CD4-positive, CD25-positive, alpha-beta regulatory T cell (primary cell): Measurements from ENCODE around the gene CAPN2. TPM values are rescaled to one million over a fixed set of nuclear protein-coding genes. Genes with fewer than 3 reads are reported as not detected.

ENCODE experiments used
- ATAC-seq, 2 donors: fragments of 150-1000 bp; cut with Tn5 transposase; one replicate each; pipeline ENCODE4 v1.10.0; 2021; ENCODE audit warnings: low read depth in 2 of 2, moderate number of reproducible peaks in 2 of 2, moderate library complexity in 1 of 2
- DNase-seq, 3 donors: peaks; one replicate each; pipeline versions ENCODE4 v3.0.0 to v3.0.0-alpha.2; 2012 to 2022; ENCODE audit warnings: mixed read lengths in 1 of 3
- H3K27ac ChIP-seq: one replicate; pipeline ENCODE4 v1.7.0; 2013; ENCODE audit warnings: mild to moderate bottlenecking, low read length; ENCODE audit not compliant: insufficient read depth, poor library complexity, severe bottlenecking
- H3K27me3 ChIP-seq: one replicate; pipeline ENCODE4 v1.7.0; 2013; ENCODE audit warnings: low read length; ENCODE audit not compliant: control insufficient read depth, insufficient read depth
- H3K36me3 ChIP-seq: one replicate; pipeline ENCODE4 v1.7.0; 2013; ENCODE audit warnings: mild to moderate bottlenecking, low read length, moderate library complexity; ENCODE audit not compliant: control insufficient read depth, insufficient read depth
- H3K4me1 ChIP-seq: 2 replicates; pipeline ENCODE4 v1.7.0; 2013; ENCODE audit warnings: mild to moderate bottlenecking, low read length; ENCODE audit not compliant: insufficient read depth, control insufficient read depth, poor library complexity, severe bottlenecking
- H3K4me3 ChIP-seq: one replicate; pipeline ENCODE4 v1.7.0; 2013; ENCODE audit warnings: low read depth, mild to moderate bottlenecking, low read length, moderate library complexity
- H3K9me3 ChIP-seq, 2 experiments: 1 replicate in 1 of 2; 2 replicates in 1 of 2; pipeline ENCODE4 v1.7.0; 2013; ENCODE audit warnings: low read length in 2 of 2, mild to moderate bottlenecking in 1 of 2, moderate library complexity in 1 of 2; ENCODE audit not compliant: control insufficient read depth in 2 of 2
- H3K27ac Mint-ChIP-seq, 3 donors: one replicate each; pipeline ENCODE4 v1.8.0; 2020 to 2022; ENCODE audit warnings: mild to moderate bottlenecking in 3 of 3, mixed read lengths in 3 of 3, moderate library complexity in 2 of 3
- H3K27me3 Mint-ChIP-seq: one replicate; pipeline ENCODE4 v1.8.0; 2022; ENCODE audit warnings: mild to moderate bottlenecking, mixed read lengths
- H3K36me3 Mint-ChIP-seq: one replicate; pipeline ENCODE4 v1.8.0; 2020; ENCODE audit warnings: mixed read lengths
- H3K4me1 Mint-ChIP-seq, 4 donors: one replicate each; pipeline ENCODE4 v1.8.0; 2020 to 2022; ENCODE audit warnings: mixed read lengths in 4 of 4, mild to moderate bottlenecking in 1 of 4
- H3K4me3 Mint-ChIP-seq, 4 donors: one replicate each; pipeline ENCODE4 v1.8.0; 2020 to 2022; ENCODE audit warnings: mild to moderate bottlenecking in 4 of 4, mixed read lengths in 4 of 4, moderate library complexity in 3 of 4
- H3K9me3 Mint-ChIP-seq, 7 donors: one replicate each; pipeline ENCODE4 v1.8.0; 2020 to 2022; ENCODE audit warnings: mixed read lengths in 7 of 7, mild to moderate bottlenecking in 3 of 7, moderate library complexity in 2 of 7
- polyA plus RNA-seq, 4 donors: library from polyadenylated mRNA; unstranded; fragments of 300-500 nt; fragmentation: Illumina TruSeq; gene quantifications; one replicate each; pipeline ENCODE4 v1.2.3, GENCODE V29; 2021
- total RNA-seq: library from RNA; stranded (reverse); gene quantifications from one replicate; pipeline ENCODE4 v1.2.3, GENCODE V29; 2022

Gene CAPN2
- total and polyA plus RNA-seq, 5 donors from 2014 or later: 132 to 278 (median 161) TPM

DNA sequence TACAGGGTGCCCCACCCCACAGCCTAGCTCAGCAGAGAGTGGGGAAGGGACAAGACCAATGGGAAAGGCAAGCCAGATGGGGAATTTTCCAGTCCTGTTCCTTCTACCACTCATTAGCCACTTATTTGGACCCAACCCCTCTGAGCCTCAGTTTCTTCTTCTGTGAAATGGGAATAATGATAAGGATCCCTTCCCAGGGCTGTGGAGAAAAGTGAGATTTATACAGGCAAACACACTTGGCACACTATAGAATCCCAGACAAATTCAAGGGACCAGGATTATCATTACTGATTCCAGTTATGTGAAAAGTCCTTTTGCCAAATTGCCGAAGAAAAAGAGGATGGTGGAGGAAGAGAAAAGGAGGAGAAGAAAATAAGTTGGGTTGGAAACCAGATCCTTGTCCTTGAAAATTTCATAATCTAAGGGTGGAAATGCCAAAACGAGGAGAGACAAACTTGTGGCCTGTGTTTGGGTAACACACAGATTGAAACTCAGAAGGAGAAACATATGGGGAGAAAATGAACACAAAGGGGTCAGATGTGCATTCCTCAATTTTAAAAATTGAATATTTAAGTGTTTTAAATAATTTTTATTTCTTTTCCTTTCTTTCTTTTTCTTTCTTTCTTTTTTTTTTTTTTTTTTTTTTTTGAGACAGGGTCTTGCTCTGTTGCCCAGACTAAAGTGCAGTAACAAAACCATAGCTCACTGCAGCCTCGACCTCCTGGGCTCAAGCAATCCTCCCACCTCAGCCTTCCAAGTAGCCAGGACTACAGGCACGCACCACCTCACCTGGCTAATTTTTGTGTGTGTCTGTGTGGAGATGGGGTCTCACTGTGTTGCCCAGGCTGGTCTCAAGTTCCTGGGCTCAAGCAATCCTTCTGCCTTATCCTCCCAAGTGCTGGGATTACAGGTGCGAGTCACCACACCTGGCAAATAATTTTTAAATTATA, 9.6 kb downstream of the CAPN2 start:
- Mint-ChIP-seq H3K4me3 (peak overlapping the region in 2 of 4 donors; percentile 26 to 72), H3K36me3 (peaks cover 46% of the 10 kb centered on the region), H3K27ac (peak overlapping the region in 2 of 3 donors; percentile 33 to 47), H3K9me3 (no peaks in the 10 kb centered on the region), H3K27me3 (no peaks in the 10 kb centered on the region), H3K4me1 (peaks cover 19 to 89% (median 55%) of the 10 kb centered on the region in 4 donors)
- Histone ChIP-seq H3K4me1 (peaks cover 81% of the 10 kb centered on the region), H3K9me3 (no peaks in the 10 kb centered on the region), H3K36me3 (peaks cover 60% of the 10 kb centered on the region), H3K27me3 (no peaks in the 10 kb centered on the region), H3K27ac (peak overlapping the region; percentile 47), H3K4me3 (no peak overlapping the region)
- DNase-seq (no peak), ATAC-seq (no peak)

- no peaks in the 10 kb centered on the region for H3K27me3 Mint-ChIP-seq
- H3K27ac ChIP-seq: peak overlapping the region; percentile 60
- H3K27me3 ChIP-seq: no peaks in the 10 kb centered on the region
- peaks cover 49% of the 10 kb centered on the region for H3K36me3 Mint-ChIP-seq
- H3K36me3 ChIP-seq: peaks cover 57% of the 10 kb centered on the region
- peak overlapping the region in 1 of 3 donors; percentile 68 for H3K27ac Mint-ChIP-seq
- H3K9me3 Mint-ChIP-seq: no peaks in the 10 kb centered on the region
- H3K4me3 Mint-ChIP-seq: peak overlapping the region in 3 of 4 donors; percentile 60 to 64 (median 61)
- H3K9me3 ChIP-seq: no peaks in the 10 kb centered on the region
- DNase-seq: no peak
- no peak for ATAC-seq
- H3K4me1 Mint-ChIP-seq: peaks cover 11 to 88% (median 55%) of the 10 kb centered on the region in 4 donors
- no peak overlapping the region for H3K4me3 ChIP-seq
- peaks cover 76% of the 10 kb centered on the region for H3K4me1 ChIP-seq
These were observed 11.1 kb downstream of the CAPN2 start for GRCh38 chr1:223723351-223723904.

- no peaks in the 10 kb centered on the region for H3K9me3 ChIP-seq
- Mint-ChIP-seq H3K27ac (peak overlapping the region; percentile 68 to 92 (median 80)), H3K36me3 (peaks cover 48% of the 10 kb centered on the region), H3K4me3 (no peak overlapping the region), H3K9me3 (no peaks in the 10 kb centered on the region), H3K4me1 (peaks cover 15 to 88% (median 61%) of the 10 kb centered on the region in 4 donors), H3K27me3 (no peaks in the 10 kb centered on the region)
- peaks cover 71% of the 10 kb centered on the region for H3K4me1 ChIP-seq
- no peak for DNase-seq
- ATAC-seq: no peak
- H3K27me3 ChIP-seq: no peaks in the 10 kb centered on the region
- H3K36me3 ChIP-seq: peaks cover 50% of the 10 kb centered on the region
- no peak overlapping the region for H3K4me3 ChIP-seq
- H3K27ac ChIP-seq: no peak overlapping the region
These were observed 12.0 kb downstream of the CAPN2 start for GRCh38 chr1:223724376-223724775.

GRCh38 chr1:223725578-223725977, 13.2 kb downstream of the CAPN2 start:
- H3K4me1 ChIP-seq: peaks cover 66% of the 10 kb centered on the region
- H3K9me3 ChIP-seq: no peaks in the 10 kb centered on the region
- Mint-ChIP-seq H3K4me3 (peak overlapping the region in 3 of 4 donors; percentile 20 to 85 (median 83)), H3K36me3 (peaks cover 48% of the 10 kb centered on the region), H3K27me3 (no peaks in the 10 kb centered on the region), H3K4me1 (peaks cover 15 to 85% (median 64%) of the 10 kb centered on the region in 4 donors), H3K9me3 (no peaks in the 10 kb centered on the region), H3K27ac (peak overlapping the region; percentile 32 to 93 (median 92))
- peaks cover 42% of the 10 kb centered on the region for H3K36me3 ChIP-seq
- H3K4me3 ChIP-seq: peak overlapping the region; percentile 22
- DNase-seq: no peak
- no peak for ATAC-seq
- H3K27ac ChIP-seq: peak overlapping the region; percentile 95
- H3K27me3 ChIP-seq: no peaks in the 10 kb centered on the region

GRCh38 chr1:223726380-223727001, 14.2 kb downstream of the CAPN2 start:
- Mint-ChIP-seq H3K4me3 (peak overlapping the region; percentile 56 to 90 (median 84)), H3K36me3 (peaks cover 47% of the 10 kb centered on the region), H3K4me1 (peaks cover 11 to 85% (median 64%) of the 10 kb centered on the region in 4 donors), H3K27ac (peak overlapping the region; percentile 92 to 95 (median 93)), H3K27me3 (no peaks in the 10 kb centered on the region), H3K9me3 (no peaks in the 10 kb centered on the region)
- peaks cover 61% of the 10 kb centered on the region for H3K4me1 ChIP-seq
- H3K27me3 ChIP-seq: no peaks in the 10 kb centered on the region
- H3K27ac ChIP-seq: peak overlapping the region; percentile 95
- no peaks in the 10 kb centered on the region for H3K9me3 ChIP-seq
- peaks cover 34% of the 10 kb centered on the region for H3K36me3 ChIP-seq
- H3K4me3 ChIP-seq: peak overlapping the region; percentile 76
- DNase-seq (peak; percentile 73 to 92 (median 83)), ATAC-seq (peak; percentile 98)

GRCh38 chr1:223727541-223727940, 15.2 kb downstream of the CAPN2 start:
- peak overlapping the region; percentile 7 for H3K4me3 ChIP-seq
- Mint-ChIP-seq H3K36me3 (peaks cover 48% of the 10 kb centered on the region), H3K9me3 (no peaks in the 10 kb centered on the region), H3K4me3 (peak overlapping the region in 2 of 4 donors; percentile 52 to 90), H3K27me3 (no peaks in the 10 kb centered on the region), H3K4me1 (peaks cover 13 to 89% (median 66%) of the 10 kb centered on the region in 4 donors), H3K27ac (peak overlapping the region in 2 of 3 donors; percentile 93 to 95)
- H3K27me3 ChIP-seq: no peaks in the 10 kb centered on the region
- H3K36me3 ChIP-seq: peaks cover 34% of the 10 kb centered on the region
- H3K27ac ChIP-seq: no peak overlapping the region
- no peak for DNase-seq
- ATAC-seq: no peak
- H3K9me3 ChIP-seq: no peaks in the 10 kb centered on the region
- H3K4me1 ChIP-seq: peaks cover 51% of the 10 kb centered on the region

GRCh38 chr1:223729906-223730305, 17.6 kb downstream of the CAPN2 start:
- Histone ChIP-seq H3K9me3 (no peaks in the 10 kb centered on the region), H3K36me3 (peaks cover 31% of the 10 kb centered on the region), H3K27me3 (no peaks in the 10 kb centered on the region), H3K4me3 (no peak overlapping the region), H3K27ac (no peak overlapping the region), H3K4me1 (peaks cover 36% of the 10 kb centered on the region)
- peaks cover 43% of the 10 kb centered on the region for H3K36me3 Mint-ChIP-seq
- peak overlapping the region; percentile 49 to 88 (median 87) for H3K27ac Mint-ChIP-seq
- DNase-seq: no peak
- peak overlapping the region in 2 of 4 donors; percentile 53 to 66 for H3K4me3 Mint-ChIP-seq
- no peaks in the 10 kb centered on the region for H3K9me3 Mint-ChIP-seq
- ATAC-seq: no peak
- no peaks in the 10 kb centered on the region for H3K27me3 Mint-ChIP-seq
- peaks cover 13 to 85% (median 61%) of the 10 kb centered on the region in 4 donors for H3K4me1 Mint-ChIP-seq
